SIG-M5 treated with dmso at 0.1 percent for 504 hours (cell line): ENCODE results near the gene PPP2R3B.
"Not testable (repeated sequence)": the region's sequence is repeated elsewhere in the genome, so short reads cannot be mapped to it uniquely, and the experiment has no call there.

Experiments
- DNase-seq: peaks from one replicate; lab custom pipeline; 2025; ENCODE audit not compliant: unreplicated experiment; lab: John Stamatoyannopoulos, UW

Gene PPP2R3B, protein sequence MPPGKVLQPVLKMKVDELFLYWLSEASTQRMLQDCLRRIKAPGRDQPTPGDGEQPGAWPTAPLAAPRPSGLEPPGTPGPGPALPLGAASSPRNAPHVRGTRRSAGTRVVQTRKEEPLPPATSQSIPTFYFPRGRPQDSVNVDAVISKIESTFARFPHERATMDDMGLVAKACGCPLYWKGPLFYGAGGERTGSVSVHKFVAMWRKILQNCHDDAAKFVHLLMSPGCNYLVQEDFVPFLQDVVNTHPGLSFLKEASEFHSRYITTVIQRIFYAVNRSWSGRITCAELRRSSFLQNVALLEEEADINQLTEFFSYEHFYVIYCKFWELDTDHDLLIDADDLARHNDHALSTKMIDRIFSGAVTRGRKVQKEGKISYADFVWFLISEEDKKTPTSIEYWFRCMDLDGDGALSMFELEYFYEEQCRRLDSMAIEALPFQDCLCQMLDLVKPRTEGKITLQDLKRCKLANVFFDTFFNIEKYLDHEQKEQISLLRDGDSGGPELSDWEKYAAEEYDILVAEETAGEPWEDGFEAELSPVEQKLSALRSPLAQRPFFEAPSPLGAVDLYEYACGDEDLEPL

DNA sequence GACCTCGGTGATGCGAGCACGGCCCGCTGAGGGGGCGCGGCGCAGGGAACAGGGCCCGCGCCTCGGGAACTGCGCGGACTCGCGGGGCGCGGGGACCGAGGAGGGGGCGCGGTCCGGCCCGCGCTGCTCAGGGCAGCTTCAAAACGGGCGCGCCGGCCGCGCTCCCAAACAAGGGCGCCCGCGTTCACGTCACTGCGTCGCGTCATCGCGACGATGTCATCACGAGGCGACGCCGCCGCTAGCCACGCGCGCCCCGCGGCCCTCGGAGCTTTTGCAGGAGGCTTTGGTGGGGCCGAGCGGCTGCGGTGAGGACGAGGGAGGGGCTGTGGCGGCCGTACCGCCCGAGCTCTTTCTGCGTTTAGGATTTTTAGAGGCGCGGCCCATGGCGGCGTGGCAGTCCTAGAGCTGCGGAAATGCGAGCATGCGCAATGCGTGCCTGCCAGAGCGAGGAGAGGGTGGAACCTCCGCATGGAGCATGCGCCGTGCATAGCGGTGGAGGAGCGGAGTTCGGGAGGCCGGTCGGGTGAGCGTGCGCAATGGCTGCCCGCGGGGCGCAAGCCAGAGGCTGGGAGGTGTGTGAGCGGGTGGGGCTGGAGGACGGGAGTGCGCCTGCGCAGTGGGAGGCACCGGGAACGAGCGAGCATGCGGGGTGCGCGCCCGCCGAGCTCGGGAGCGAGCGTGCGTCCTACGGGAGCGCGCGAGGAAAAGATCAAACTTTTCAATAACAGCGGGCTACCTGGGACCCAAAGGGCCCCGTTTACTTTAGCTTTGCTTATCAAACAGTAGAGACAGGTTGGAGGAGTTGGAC, at the start of gene PPP2R3B:
PPP2R3B (minus strand) TSS at position 140 of the 808 bp plus-strand sequence. CDS start 216 bp downstream, outside the sequence.
- DNase-seq: no peak

DNA sequence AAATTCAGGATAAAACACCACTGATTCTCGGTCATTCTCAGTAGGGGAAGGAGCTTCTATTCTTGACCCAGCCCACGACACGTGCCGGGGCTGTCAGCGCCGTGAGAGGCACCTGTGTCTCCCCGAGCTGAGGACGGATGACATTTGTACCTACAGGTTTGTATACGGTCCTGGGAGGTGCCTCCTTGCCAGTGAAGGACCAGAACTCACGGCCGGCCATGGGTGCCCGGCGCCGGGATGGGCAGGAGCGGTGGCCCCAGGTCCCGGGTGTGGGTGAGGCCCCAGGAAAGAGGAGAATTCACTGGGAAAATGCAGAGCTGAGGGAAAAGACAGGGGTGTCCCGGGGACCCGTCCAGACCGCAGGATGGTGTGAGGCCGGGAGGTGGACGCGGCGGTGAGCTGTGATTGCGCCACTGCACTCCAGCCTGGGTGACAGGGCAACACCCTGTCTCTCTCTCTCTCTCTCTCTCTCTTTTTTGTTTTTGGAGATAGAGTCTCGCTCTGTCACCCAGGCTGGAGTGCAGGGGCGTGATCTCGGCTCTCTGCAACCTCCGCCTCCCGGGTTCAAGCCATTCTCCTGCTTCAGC, 48.9 kb upstream of the PPP2R3B start:
- DNase-seq: no peak

DNA sequence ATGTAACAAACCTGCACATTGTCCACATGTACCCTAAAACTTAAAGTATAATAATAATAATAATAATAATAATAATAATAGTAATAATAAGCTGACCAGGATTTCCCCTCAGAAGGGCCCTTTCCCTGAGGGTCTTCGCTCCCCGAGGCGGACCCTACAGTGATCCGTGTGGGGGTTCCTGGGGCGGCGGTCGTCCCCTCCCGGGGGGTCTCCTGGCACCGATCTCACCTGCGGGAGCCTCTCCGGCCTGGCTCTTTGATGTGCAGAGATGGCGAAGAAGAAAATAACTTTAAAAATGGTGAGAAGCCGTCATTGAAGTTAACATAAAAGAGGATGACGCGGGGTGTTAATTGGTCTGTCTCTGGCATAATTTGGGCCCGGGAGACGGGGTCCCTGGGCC, 48.2 kb upstream of the PPP2R3B start:
- DNase-seq: no peak

DNA sequence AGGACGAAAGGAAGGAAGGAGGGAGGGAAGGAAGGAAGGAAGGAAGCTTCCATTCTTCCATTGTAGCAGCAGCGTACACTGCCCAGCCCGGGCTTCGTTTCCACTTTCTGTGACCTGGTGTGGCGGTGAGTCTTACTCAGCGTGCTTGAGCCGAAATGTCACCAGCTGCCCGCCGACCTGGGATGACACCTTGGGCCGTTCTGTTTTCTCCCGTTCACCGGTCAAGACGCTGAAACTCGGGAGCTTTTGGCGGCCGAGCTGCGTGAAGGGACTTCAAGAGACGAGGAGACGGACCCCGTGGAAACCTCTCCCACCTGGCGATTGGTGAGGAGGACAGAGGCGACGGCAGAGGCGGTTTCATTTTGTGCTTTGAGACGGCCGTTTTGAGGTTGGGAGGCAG, 47.1 kb upstream of the PPP2R3B start:
- DNase-seq: no peak

DNA sequence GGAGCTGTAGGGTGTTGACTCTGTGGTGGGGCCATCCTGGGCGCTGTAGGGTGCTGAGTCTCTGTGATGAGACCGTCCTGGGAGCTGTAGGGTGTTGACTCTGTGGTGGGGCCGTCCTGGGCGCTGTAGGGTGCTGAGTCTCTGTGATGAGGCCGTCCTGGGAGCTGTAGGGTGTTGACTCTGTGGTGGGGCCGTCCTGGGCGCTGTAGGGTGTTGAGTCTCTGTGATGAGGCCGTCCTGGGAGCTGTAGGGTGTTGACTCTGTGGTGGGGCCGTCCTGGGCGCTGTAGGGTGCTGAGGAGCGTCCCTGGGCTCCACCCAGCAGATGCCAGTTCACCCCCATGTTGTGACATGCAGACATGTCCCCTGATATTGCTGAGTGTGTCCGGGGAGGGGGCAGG, 46.0 kb upstream of the PPP2R3B start:
- DNase-seq: not testable (repeated sequence)

DNA sequence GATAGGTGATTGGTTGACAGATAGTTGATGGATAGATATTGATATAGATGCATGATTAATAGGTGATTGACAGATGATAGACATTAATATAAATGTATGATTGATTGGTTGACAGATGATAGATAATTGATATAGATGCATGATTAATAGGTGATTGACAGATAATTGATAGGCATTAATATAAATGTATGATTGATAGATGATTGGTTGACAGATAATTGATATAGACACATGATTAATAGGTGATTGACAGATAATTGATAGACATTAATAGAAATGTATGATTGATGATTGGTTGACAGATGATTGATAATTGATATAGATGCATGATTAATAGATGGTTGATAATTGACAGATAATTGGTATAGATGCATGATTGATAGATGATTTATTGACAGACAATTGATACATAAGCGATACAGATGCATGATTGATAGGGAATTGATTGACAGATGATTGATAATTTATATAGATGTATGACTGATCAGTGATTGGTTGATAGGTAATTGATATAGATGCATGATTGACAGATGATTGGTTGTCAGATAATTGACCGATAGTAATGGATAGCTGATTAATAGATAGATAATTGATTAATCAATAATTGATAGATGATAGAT, 44.9 kb upstream of the PPP2R3B start:
- no peak for DNase-seq

DNA sequence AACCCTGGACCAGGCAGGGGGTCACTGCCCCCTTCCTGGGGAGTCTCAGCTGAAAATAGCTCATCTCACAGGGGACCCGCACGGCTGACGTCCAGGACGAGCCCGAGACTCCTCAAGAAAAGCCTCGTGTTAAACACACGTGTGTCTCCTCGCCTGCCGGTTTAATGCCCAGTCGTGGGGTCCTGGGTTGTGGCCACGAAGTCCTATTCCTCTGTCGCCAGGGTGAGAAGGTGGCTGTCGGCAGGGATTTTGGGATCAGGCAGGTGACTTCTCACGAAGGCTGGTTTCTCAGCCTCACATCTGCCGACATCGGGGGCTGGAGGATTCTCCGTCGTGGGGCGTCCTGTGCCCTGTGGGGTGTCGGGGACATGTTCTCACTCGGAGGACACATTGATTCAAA, 44.3 kb upstream of the PPP2R3B start:
- no peak for DNase-seq

DNA sequence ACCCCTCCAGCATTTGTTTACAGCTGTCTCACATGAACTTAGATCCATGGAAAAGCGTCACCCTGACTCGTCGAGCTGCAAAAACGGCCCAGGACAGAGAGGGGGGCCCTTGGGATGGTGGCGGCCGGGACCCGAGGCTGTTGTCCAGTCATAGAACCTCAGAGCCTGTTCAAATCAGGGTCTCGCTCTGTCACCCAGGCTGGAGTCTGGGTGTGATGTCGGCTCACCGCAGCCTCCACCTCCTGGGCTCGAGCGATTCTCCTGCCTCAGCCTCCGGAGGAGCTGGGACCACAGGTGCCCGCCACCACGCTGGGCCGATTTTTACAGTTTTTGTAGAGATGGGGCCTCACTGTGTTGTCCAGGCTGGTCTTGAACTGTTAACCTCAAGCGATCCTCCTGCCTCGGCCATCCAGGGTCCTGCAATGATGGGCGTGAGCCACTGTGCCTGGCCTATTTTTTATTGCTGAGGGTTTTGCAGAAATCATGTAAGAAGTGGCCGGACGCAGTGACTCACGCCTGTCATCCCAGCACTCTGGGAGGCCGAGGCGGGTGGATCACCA, 42.6 kb upstream of the PPP2R3B start:
- DNase-seq: no peak

DNA sequence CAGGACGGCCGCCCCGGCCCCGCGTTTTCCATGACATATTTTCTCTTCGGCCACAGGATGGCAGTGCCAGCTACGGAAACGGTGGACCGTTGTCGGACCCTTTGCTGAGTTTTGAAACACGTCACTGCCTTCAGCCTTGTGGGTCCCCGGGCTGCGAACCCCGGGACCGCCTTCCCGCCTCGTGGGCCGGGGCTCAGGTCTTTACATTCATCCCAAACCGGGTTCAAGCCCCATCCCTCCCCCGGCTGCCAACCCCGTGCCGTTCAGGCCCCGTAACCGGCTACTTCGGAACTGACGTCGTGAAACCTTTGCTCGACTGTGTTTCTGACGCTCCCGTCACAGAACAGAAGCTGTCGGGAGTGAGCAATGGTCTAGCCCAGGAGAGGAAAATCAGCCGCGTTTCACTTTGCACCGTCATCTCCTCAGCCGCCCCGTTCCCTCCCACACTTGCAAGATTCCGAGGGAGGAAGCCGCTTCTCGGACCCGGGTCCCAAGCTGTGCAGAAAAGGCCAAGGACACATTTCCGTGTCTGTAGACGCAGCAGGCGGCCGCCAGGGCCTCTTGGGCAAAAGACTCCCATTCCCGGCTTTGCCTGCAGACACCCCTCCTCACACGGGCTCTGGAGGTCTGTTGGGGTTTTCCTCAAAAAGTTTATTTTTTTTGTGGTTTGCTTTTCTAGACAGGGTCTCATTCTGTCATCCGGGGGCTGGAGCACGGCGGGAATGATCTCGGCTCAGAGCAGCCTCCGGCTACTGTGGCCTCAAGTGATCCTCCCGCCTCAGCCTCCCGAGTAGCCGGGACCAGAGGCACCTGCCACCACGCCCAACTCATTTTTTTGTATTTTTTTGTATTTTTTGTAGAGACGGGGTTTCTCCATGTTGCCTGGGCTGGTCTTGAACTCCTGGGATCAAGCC, 41.4 kb upstream of the PPP2R3B start:
- no peak for DNase-seq

DNA sequence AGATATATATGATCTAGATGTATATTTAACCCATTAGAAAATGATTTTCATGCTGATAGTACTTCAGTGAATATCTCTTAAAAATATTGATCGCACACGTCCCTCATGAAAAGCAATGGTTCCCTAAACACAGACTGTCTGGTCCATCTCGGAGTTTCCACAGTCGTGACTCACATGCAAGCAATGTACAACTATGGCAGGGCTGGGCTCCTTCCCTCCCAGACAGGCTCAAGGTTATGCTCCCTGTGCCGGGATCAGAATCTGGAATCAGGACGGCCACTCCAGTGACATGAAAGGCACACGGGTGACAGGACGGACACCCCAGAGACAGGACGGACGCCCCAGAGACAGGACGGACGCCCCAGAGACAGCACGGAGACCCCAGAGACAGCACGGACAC, 40.2 kb upstream of the PPP2R3B start:
- no peak for DNase-seq

DNA sequence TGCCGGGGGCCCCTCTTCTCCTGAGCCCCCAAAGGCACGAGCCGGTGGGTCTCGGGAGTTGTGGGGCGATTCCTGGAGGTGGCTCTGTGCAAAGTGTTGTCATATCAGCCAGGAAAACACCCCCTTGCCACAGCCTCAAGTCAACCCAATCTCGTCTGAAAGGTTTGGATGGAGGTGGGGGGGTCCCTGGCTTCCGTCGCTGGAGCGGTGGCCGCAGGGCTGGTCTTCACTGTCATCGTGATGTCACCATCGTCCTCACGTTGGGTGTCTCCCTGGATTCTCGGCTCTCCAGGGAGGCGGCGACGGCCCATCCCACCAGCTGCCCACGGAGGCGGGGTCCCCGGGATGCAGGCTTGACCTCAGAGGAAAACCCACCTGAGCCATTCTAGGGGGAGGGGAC, 38.3 kb upstream of the PPP2R3B start:
- DNase-seq: no peak

DNA sequence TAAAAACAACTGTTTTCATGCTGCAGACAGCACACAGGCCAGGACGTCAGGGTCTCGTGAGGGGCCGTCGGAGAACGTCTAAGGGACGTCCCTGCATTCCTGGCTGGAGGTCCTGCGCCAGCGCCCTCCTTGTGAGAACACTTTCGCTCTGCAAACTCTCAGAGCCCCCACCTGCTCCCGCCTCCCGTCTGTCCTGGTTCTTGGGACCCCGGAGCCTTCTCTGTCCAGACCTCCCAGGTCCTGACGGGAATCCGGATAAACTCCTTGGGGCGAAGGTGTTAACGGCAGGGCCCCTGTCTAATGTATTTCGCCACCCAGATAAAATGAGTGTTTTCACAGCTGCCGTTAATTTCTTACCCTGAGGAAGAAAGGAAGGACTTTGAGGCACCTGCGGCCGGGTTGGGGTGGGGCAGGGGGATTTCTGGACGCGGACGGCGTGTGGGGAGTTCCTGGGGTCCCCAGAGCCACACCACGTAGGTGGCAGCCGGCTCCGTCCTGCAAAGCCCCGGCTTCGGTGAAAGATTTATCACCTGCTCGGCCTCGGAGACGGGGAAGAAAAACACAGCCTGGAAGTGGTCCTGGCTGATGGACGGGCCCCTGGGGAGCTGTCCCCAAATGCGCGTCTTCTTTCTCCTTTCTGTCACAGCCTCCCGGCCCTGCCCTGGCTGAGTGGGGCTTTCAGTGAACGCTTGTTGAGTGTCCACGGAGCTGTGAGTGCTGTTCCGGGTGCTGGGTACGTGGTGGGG, 35.1 kb upstream of the PPP2R3B start:
- DNase-seq: no peak

DNA sequence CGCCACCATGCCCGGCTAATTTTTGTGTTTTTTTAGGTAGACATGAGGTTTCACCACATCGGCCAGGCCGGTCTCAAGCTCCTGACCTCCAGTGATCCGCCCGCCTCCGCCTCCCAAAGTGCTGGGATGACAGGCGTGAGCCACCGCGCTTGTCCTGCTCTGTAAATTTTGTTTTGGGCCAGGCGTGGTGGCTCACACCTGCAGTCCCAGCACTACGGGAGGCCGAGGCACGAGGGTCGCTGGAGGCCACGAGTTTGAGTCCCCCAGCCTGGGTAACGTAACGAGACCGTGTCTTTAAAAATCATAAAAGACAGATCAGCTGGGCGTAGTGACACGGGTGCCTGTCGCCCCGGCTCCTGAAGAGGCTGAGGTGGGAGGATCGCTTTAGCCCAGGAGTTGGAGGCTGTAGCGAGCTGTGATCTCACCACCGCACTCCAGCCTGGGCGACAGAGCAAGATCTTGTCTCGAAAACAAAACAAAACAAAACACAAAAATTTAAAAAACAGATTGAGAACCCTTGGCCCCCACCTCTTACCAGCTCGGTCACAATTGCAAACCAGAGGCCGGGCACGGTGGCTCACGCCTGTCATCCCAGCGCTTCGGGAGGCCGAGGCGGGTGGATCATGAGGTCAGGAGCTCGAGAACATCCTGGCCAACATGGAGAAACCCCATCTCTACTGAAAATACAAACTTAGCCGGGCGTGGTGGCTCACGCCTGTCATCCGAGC, 34.0 kb upstream of the PPP2R3B start:
- no peak for DNase-seq

DNA sequence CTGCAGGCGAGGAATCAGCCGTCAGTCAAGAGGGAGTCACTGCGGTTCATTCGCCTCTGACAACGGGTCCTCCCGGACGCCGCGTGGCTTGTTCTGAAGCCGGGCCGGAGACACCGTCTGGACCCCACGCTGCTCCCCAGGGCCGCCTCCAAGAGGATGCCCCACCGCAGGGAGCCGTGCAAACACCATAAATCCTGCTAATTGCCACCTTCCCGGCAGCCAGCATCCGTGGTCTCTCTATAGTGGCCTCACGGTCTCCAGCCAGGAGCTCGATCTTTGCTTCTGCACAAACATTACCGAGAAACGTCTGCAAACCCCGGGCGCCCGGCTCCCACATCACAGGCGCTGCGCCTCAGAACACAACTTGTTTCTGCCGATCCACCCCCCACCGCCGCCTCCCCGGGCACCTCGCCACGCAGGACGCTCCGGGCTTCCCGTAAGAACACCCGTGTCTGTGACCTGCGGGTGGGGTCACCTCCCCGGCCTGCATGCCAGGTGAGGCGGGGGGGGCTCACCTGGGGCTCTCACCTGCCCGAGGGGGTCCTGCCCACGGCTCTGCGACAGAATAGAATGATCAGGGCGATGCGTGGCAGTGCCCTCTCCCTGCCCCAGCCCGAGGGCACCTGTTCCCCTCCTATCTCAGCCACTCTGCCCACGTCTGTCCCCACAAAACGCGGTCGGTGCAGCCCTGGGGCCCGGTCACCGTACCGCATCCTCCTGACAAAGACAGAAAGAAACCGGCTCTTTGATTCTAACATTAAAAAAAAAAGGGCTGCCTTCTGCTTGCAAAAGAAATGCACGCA, 32.4 kb upstream of the PPP2R3B start:
- DNase-seq: no peak

DNA sequence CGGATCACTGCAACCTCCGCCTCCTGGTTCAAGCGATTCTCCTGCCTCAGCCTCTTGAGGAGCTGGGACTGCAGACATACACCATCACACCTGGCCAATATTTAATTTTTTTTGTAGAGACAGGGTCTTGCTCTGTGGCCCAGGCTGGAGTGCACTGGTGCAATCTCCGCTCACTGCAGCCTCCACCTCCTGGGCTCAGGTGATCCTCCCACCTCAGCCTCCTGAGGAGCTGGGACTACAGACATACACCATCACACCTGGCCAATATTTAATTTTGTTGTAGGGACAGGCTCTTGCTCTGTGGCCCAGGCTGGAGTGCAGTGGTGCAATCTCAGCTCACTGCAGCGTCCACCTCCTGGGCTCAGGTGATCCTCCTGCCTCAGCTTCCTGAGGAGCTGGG, 28.8 kb upstream of the PPP2R3B start:
- DNase-seq: not testable (repeated sequence)

DNA sequence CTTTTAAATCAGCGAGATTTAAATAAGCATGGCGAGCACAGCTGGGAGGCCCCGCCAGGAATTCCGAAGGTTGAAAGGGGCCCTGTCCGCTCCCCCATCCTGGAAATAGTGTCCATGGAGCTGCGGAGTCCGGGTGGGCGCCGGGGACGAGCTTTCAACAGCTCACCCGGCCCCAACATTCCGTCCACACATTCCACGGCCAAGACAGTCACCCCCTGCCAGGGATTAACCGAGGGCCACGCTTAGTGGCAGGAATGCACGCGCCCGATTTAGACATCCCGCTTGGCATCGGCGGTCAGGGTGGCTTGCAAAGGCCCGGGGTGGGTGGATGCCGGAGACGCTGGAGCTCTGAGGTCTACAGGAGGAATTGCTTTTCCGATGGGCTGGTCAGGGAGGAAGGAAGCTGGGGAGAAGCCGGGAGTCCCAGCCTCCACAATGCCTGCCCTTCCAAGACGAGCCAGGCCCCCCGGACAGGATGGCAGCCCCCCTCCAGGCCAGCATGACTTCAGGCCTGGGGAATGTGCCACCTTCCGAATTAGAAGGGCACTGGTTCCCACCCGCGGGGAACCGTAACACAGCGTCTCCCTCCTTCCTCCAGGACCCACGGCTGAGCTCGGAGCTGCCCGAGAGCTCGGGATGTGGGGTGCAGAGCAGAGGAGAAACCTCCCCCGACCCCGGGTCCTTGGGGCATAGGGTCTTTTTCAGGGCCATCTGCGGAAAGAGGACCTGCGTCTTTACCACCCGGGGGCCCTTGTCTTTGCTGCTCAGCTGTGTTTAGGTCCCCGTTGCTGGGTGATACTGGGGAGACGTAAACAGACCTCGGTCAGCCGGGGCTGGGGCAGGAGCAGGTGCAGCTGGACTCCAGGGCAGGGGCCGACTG, 26.9 kb upstream of the PPP2R3B start:
- DNase-seq: no peak

DNA sequence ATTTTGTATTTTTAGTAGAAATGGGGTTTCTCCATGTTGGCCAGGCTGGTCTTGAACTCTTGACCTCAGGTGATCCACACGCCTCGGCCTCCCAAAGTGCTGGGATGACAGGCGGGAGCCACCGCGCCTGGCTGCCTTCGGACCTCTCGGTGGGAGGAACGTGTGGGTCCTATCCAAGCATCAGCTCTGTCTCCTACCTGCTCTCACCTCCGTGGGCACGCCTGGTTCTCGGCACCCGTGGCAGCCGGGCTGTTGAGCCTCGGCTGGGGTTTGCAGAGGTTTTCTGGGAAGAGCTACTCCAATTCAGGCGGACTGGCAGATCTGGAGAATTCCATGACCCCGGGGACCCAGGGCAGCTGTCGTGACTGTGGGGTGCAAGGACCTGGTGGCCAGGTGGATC, 23.6 kb upstream of the PPP2R3B start:
- DNase-seq: no peak
